Adrenal gland (tissue), 12 donors: Measurements from ENCODE around the gene HS3ST4. TPM values are rescaled to one million over a fixed set of nuclear protein-coding genes. Genes with fewer than 3 reads are reported as not detected.

Source experiments
- DNase-seq, 7 donors: peaks; one replicate each; pipeline ENCODE4 v3.0.0-alpha.2; 2019 to 2020
- H3K27ac ChIP-seq, 5 donors: fragments of 200-600 bp; sonication (generic) in 4 of 5; 1 replicate in 3 of 5; 2 replicates in 2 of 5; pipeline versions ENCODE4 v1.5.1 to v1.8.0; 2016 to 2020; ENCODE audit warnings: mild to moderate bottlenecking in 1 of 5
- H3K27me3 ChIP-seq: fragments of 200-600 bp; 2 replicates; pipeline ENCODE4 v1.8.0; 2021
- H3K36me3 ChIP-seq, 2 donors: fragments of 200-600 bp; replicated peaks in 1 of 2; 1 replicate in 1 of 2; 2 replicates in 1 of 2; pipeline versions ENCODE4 v1.5.1 to v1.8.0; 2018 to 2022
- H3K4me1 ChIP-seq, 2 donors: fragments of 200-600 bp; replicated peaks in 1 of 2; 1 replicate in 1 of 2; 2 replicates in 1 of 2; pipeline versions ENCODE4 v1.5.1 to v1.8.0; 2018 to 2021
- H3K4me3 ChIP-seq, 4 donors: fragments of 200-600 bp; sonication (generic) in 3 of 4; one replicate each; pipeline ENCODE4 v1.5.1; 2016 to 2018
- H3K9me3 ChIP-seq, 3 donors: fragments of 200-600 bp; sonication (generic) in 1 of 3; replicated peaks in 1 of 3; 1 replicate in 2 of 3; 2 replicates in 1 of 3; pipeline versions ENCODE4 v1.5.1 to v1.8.0; 2016 to 2021
- CTCF ChIP-seq, 6 experiments: fragments of 450-650 bp in 4 of 6; fragments of 200-600 bp in 2 of 6; sonication (generic) in 1 of 6; IDR thresholded peaks; 1 replicate in 5 of 6; 2 replicates in 1 of 6; pipeline versions ENCODE4 v1.5.1 to v1.8.0; 2016 to 2021; ENCODE audit warnings: antibody characterized with exemption in 6 of 6, mild to moderate bottlenecking in 2 of 6, moderate library complexity in 1 of 6
- POLR2A ChIP-seq, 2 donors: fragments of 450-650 bp; IDR thresholded peaks; one replicate each; pipeline ENCODE4 v1.6.1; 2017; ENCODE audit warnings: antibody characterized with exemption in 2 of 2, mild to moderate bottlenecking in 2 of 2, moderate library complexity in 1 of 2
- WGBS, 4 donors: extraction: QIAGEN DNeasy Blood & Tissue Kit in 2 of 4; methylation state at CpG; one replicate each; pipeline versions ENCODE4 v1.1.5 to v1.1.7; 2013 to 2017; 5-methylcytosine and 5-hydroxymethylcytosine counted together
- intact Hi-C, 2 donors: fragments of 100-400 bp; cut with DNase I; formaldehyde crosslinking; loops; one replicate each; pipeline versions ENCODE4 v1.14.1 to v1.15.0; 2022 to 2023
- polyA plus RNA-seq, 3 donors: library from polyadenylated mRNA; stranded (reverse); fragments of 200-250 nt in 2 of 3; fragments of 350-450 nt in 1 of 3; fragmentation: Illumina TruSeq in 1 of 3; extraction: RNeasy Lipid Tissue Mini Kit (QIAGEN cat#74804) in 1 of 3; gene quantifications; one replicate each; pipeline ENCODE4 v1.2.3, GENCODE V29; 2013 to 2014
- total RNA-seq, 9 donors: library from RNA; depleted of rRNA in 4 of 9; stranded (reverse); fragments of >200 nt in 4 of 9; fragments of 120-200 nt in 1 of 9; fragmentation: NEBNext Ultra II Directional in 1 of 9; extraction: Animal tissue kit (Norgen Biotek cat#: 25700) in 1 of 9; gene quantifications; one replicate each; pipeline versions ENCODE4 v1.1.0 to v1.2.4, GENCODE V29; 2013 to 2023
- donor health status: healthy with polysubstance abuse.
- donor health status: Bipolar disorder and iron deficiency.
- donor health status: DM: yes; HTN: yes; CAD: no.
- donor health status: DM: no; HTN: no; CAD: no.
- donor health status: DM: no; HTN: no; CAD: no.
- donor health status: DM: yes; HTN: yes; CAD: no.

The HS3ST4 gene
- total and polyA plus RNA-seq, 12 donors = 0.06 to 0.18 (median 0.08) TPM; not detected in 9

DNA sequence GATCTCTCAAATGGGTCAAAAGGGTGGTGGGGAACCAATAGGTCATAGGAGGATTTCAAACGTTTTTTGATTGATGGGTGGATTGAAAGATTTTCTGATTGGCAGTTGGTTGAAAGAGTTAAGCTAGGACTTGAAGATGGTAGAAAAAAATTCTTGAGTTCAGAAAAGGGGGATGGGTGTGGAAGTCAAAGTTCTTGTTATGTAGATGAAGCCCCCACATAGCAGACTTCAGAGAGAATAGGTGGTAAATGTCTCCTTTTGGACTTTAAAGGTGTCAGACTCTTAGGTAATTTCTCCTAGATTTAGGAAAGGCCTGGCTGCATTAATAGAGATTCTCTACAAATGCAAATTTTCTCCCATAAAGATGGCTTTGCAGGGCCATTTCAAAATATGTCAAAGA is 163.3 kb downstream of the HS3ST4 start:
- Histone ChIP-seq H3K27ac (no peak overlapping the region), H3K4me3 (no peak overlapping the region), H3K9me3 (no peaks in the 10 kb centered on the region), H3K27me3 (peaks cover 6% of the 10 kb centered on the region), H3K4me1 (no peaks in the 10 kb centered on the region), H3K36me3 (no peaks in the 10 kb centered on the region)
- TF ChIP-seq CTCF (IDR thresholded peaks at IDR 0.05) = no peak
- no peak for TF ChIP-seq POLR2A (IDR thresholded peaks at IDR 0.05)
- 8 to 12% (median 10%) methylated on average over 1 of the region's 1 CpG for WGBS, 4 donors
- DNase-seq = no peak
- intact Hi-C loops = no loop called here

GRCh38 chr16:25855818-25856217 is 164.1 kb downstream of the HS3ST4 start:
- Histone ChIP-seq H3K27me3 (peaks cover 6% of the 10 kb centered on the region), H3K4me1 (no peaks in the 10 kb centered on the region), H3K4me3 (no peak overlapping the region), H3K9me3 (no peaks in the 10 kb centered on the region), H3K36me3 (no peaks in the 10 kb centered on the region), H3K27ac (no peak overlapping the region)
- intact Hi-C loops = no loop called here
- WGBS, 4 donors = 10 to 26% (median 24%) methylated on average over 2 of the region's 2 CpGs
- DNase-seq = no peak
- TF ChIP-seq CTCF (IDR thresholded peaks at IDR 0.05) (no peak), POLR2A (IDR thresholded peaks at IDR 0.05) (no peak)

GRCh38 chr16:25859645-25860044 is 167.9 kb downstream of the HS3ST4 start:
- Histone ChIP-seq H3K27ac (no peak overlapping the region), H3K4me3 (no peak overlapping the region), H3K9me3 (no peaks in the 10 kb centered on the region), H3K36me3 (no peaks in the 10 kb centered on the region), H3K27me3 (peaks cover 6% of the 10 kb centered on the region), H3K4me1 (no peaks in the 10 kb centered on the region)
- TF ChIP-seq CTCF (IDR thresholded peaks at IDR 0.05) = no peak
- TF ChIP-seq POLR2A (IDR thresholded peaks at IDR 0.05) = no peak
- no peak for DNase-seq
- WGBS, 4 donors = 58 to 65% (median 59%) methylated on average over 2 to 3 of the region's 3 CpGs
- intact Hi-C loops = no loop called here

DNA sequence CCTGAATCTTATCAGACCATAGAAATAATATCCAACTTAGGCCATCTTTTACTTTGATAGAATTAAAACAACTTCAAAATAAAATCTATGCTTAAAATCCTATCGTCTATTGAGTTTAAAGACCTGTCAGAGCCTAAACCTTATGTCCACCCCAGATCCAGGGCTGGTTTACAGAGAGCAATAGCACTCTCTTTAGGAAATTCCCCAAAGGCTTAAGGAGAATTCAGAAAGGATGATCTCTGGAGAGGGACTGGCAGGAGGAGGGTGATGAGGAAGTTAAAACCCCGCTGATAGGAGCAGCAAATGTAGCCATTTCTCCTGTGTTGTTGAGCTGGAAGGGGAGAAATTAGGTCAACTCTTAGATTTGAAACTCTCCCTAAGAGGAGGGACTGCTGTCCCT is 175.3 kb downstream of the HS3ST4 start:
- no peak overlapping the region for H3K4me3 ChIP-seq
- H3K27ac ChIP-seq = no peak overlapping the region
- intact Hi-C loops = no loop called here

More for the DNA sequence above, 175.3 kb downstream of the HS3ST4 start:
- Histone ChIP-seq H3K9me3 (no peaks in the 10 kb centered on the region), H3K27me3 (peaks cover 6% of the 10 kb centered on the region), H3K4me1 (no peaks in the 10 kb centered on the region), H3K36me3 (no peaks in the 10 kb centered on the region)
- WGBS, 4 donors = 59 to 80% (median 68%) methylated on average over 2 of the region's 2 CpGs
- no peak for TF ChIP-seq POLR2A (IDR thresholded peaks at IDR 0.05)
- no peak for TF ChIP-seq CTCF (IDR thresholded peaks at IDR 0.05)
- DNase-seq = no peak
